ENCODE measurements around the gene SLC1A1. TPM values are rescaled to one million over a fixed set of nuclear protein-coding genes. Genes with fewer than 3 reads are reported as not detected.
A peak's percentile ranks its signal among the peaks of the same experiment; 100 is the strongest.

SLC1A1 gene
- total RNA-seq: 10 to 100 TPM; 16.8 to 62.5 (median 40.6) TPM

- Histone ChIP-seq H3K9me3 (peaks cover 0 to 2% (median 0%) of the 10 kb centered on the region in 4 donors), H3K4me1 (peaks cover 12 to 27% (median 17%) of the 10 kb centered on the region in 4 donors), H3K4me3 (peak within 1 kb of the TSS; percentile 56 to 92 (median 72)), H3K27me3 (peaks cover 0 to 2% (median 0%) of the 10 kb centered on the region in 4 donors), H3K27ac (peak within 1 kb of the TSS; percentile 36 to 75 (median 60)), H3K36me3 (no peaks in the 10 kb centered on the region)
- 0 to 1% methylated on average over 11 to 63 of the region's 72 CpGs for WGBS, 2 donors
- ATAC-seq (ENCODE audit: low FRiP score in 2 of 2) (peak; percentile 88 to 90), DNase-seq (peak; percentile 74 to 92)
- TF ChIP-seq EP300 (IDR thresholded peaks at IDR 0.05) (no peak), CTCF (IDR thresholded peaks at IDR 0.05) (peak in 2 of 6 experiments; percentile 15 to 40), POLR2A (IDR thresholded peaks at IDR 0.05) (peak in 3 of 4 donors; percentile 16 to 64 (median 43))
Measured at GRCh38 chr9:4489919-4490704, at the start of gene SLC1A1. TSS of gene SLC1A1 (plus strand) at chr9:4490468. CDS start at chr9:4490680, 212 bp downstream.

GRCh38 chr9:4442806-4443205, 47.5 kb upstream of the SLC1A1 start:
- H3K27me3 ChIP-seq: no peaks in the 10 kb centered on the region
- no peak for DNase-seq
- H3K27ac ChIP-seq: no peak overlapping the region
- no peak for ATAC-seq (ENCODE audit: low FRiP score in 2 of 2)
- H3K4me3 ChIP-seq: no peak overlapping the region
- H3K9me3 ChIP-seq: no peaks in the 10 kb centered on the region
- TF ChIP-seq POLR2AphosphoS5 (IDR thresholded peaks at IDR 0.05) (no peak), CTCF (IDR thresholded peaks at IDR 0.05) (no peak), POLR2A (IDR thresholded peaks at IDR 0.05) (no peak), EP300 (IDR thresholded peaks at IDR 0.05) (no peak)
- no peaks in the 10 kb centered on the region for H3K36me3 ChIP-seq
- 72 to 86% methylated on average over 3 of the region's 3 CpGs for WGBS, 2 donors
- no peaks in the 10 kb centered on the region for H3K4me1 ChIP-seq

- DNase-seq (no peak), ATAC-seq (ENCODE audit: low FRiP score in 2 of 2) (no peak)
- TF ChIP-seq POLR2A (IDR thresholded peaks at IDR 0.05) (no peak), CTCF (IDR thresholded peaks at IDR 0.05) (no peak), EP300 (IDR thresholded peaks at IDR 0.05) (no peak), POLR2AphosphoS5 (IDR thresholded peaks at IDR 0.05) (no peak)
- no peak overlapping the region for H3K27ac ChIP-seq
- 50 to 65% methylated on average over 1 of the region's 1 CpG for WGBS, 2 donors
- H3K9me3 ChIP-seq: no peaks in the 10 kb centered on the region
- no peaks in the 10 kb centered on the region for H3K36me3 ChIP-seq
- no peak overlapping the region for H3K4me3 ChIP-seq
- H3K27me3 ChIP-seq: no peaks in the 10 kb centered on the region
- no peaks in the 10 kb centered on the region for H3K4me1 ChIP-seq
Measured at GRCh38 chr9:4443439-4443838, 46.8 kb upstream of the SLC1A1 start.

- Histone ChIP-seq H3K27me3 (no peaks in the 10 kb centered on the region), H3K4me1 (no peaks in the 10 kb centered on the region), H3K27ac (no peak overlapping the region), H3K4me3 (no peak overlapping the region), H3K9me3 (no peaks in the 10 kb centered on the region), H3K36me3 (no peaks in the 10 kb centered on the region)
- DNase-seq: no peak
- ATAC-seq (ENCODE audit: low FRiP score in 2 of 2): no peak
- 82 to 87% methylated on average over 2 of the region's 2 CpGs for WGBS, 2 donors
- TF ChIP-seq POLR2AphosphoS5 (IDR thresholded peaks at IDR 0.05) (no peak), EP300 (IDR thresholded peaks at IDR 0.05) (no peak), POLR2A (IDR thresholded peaks at IDR 0.05) (no peak), CTCF (IDR thresholded peaks at IDR 0.05) (no peak)
Measured at GRCh38 chr9:4461437-4461836, 28.8 kb upstream of the SLC1A1 start.

- Histone ChIP-seq H3K4me3 (no peak overlapping the region), H3K36me3 (no peaks in the 10 kb centered on the region), H3K27ac (no peak overlapping the region), H3K9me3 (no peaks in the 10 kb centered on the region), H3K4me1 (no peaks in the 10 kb centered on the region), H3K27me3 (no peaks in the 10 kb centered on the region)
- ATAC-seq (ENCODE audit: low FRiP score in 2 of 2) (no peak), DNase-seq (no peak)
- WGBS, 2 donors: 71 to 73% methylated on average over 3 of the region's 3 CpGs
- TF ChIP-seq POLR2AphosphoS5 (IDR thresholded peaks at IDR 0.05) (no peak), POLR2A (IDR thresholded peaks at IDR 0.05) (no peak), EP300 (IDR thresholded peaks at IDR 0.05) (no peak), CTCF (IDR thresholded peaks at IDR 0.05) (no peak)
Measured at GRCh38 chr9:4463824-4464223, 26.4 kb upstream of the SLC1A1 start.

All from upper lobe of left lung (tissue), 6 donors.